GM18511 (cell line): ENCODE data around the gene PCDHGA9.
"Not testable (repeated sequence)": the region's sequence is repeated elsewhere in the genome, so short reads cannot be mapped to it uniquely, and the experiment has no call there.

Experiments
- ATAC-seq: cut with Tn5 transposase; IDR thresholded peaks from one replicate; pipeline ENCODE4 v1.9.1; 2021; ENCODE audit warnings: mild to moderate bottlenecking, moderate library complexity; ENCODE audit not compliant: unreplicated experiment

PCDHGA9 gene

GRCh38 chr5:141383345-141383744, 19.2 kb upstream of the PCDHGA9 start:
- ATAC-seq = no peak

DNA sequence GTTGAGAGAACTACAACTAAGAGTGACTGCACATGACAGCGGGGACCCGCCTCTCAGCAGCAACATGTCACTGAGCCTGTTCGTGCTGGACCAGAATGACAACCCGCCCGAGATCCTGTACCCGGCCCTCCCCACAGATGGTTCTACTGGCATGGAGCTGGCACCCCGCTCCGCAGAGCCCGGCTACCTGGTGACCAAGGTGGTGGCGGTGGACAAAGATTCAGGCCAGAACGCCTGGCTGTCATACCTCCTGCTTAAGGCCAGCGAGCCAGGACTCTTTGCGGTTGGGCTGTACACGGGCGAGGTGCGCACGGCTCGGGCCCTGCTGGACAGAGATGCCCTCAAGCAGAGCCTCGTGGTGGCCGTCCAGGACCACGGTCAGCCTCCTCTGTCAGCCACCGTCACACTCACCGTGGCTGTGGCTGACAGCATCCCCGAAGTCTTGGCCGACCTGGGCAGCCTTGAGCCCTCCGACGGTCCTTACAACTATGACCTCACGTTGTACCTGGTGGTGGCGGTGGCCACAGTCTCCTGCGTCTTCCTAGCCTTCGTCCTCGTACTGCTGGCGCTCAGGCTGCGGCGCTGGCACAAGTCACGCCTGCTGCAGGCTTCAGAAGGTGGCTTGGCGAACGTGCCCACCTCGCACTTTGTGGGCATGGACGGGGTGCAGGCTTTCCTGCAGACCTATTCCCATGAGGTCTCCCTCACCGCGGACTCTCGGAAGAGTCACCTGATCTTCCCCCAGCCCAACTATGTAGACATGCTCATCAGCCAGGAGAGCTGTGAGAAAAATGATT, 17.9 kb upstream of the PCDHGA9 start:
- no peak for ATAC-seq

GRCh38 chr5:141387557-141388311, 14.8 kb upstream of the PCDHGA9 start, which contains the start of gene PCDHGB4:
Gene PCDHGB4, plus strand, starts transcription at chr5:141387698. Its CDS starts 187 bp downstream, at chr5:141387885.
- peak; percentile 97 for ATAC-seq

GRCh38 chr5:141388661-141389060, 13.9 kb upstream of the PCDHGA9 start:
- no peak for ATAC-seq

- no peak for ATAC-seq
Measured at GRCh38 chr5:141389153-141390042, 13.2 kb upstream of the PCDHGA9 start.

- no peak for ATAC-seq
Measured at GRCh38 chr5:141392429-141393198, 10.0 kb upstream of the PCDHGA9 start, which contains the start of gene PCDHGA8. Gene PCDHGA8, plus strand, starts transcription at chr5:141392633. Its CDS starts 181 bp downstream, at chr5:141392814.

DNA sequence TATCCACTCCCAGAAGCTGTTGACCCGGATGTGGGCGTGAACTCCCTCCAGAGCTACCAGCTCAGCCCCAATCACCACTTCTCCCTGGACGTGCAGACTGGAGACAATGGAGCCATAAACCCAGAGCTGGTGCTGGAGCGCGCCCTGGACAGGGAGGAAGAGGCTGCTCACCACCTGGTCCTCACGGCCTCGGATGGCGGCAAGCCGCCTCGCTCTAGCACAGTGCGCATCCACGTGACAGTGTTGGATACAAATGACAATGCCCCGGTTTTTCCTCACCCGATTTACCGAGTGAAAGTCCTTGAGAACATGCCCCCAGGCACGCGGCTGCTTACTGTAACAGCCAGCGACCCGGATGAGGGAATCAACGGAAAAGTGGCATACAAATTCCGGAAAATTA, 9.3 kb upstream of the PCDHGA9 start:
- ATAC-seq = no peak

- ATAC-seq = not testable (repeated sequence)
Measured at GRCh38 chr5:141394401-141395187, 8.0 kb upstream of the PCDHGA9 start.

- not testable (repeated sequence) for ATAC-seq
Measured at GRCh38 chr5:141397756-141398551, 4.6 kb upstream of the PCDHGA9 start, which contains the start of gene PCDHGB5. Gene PCDHGB5, plus strand, starts transcription at chr5:141397947. Its CDS starts 181 bp downstream, at chr5:141398128.

DNA sequence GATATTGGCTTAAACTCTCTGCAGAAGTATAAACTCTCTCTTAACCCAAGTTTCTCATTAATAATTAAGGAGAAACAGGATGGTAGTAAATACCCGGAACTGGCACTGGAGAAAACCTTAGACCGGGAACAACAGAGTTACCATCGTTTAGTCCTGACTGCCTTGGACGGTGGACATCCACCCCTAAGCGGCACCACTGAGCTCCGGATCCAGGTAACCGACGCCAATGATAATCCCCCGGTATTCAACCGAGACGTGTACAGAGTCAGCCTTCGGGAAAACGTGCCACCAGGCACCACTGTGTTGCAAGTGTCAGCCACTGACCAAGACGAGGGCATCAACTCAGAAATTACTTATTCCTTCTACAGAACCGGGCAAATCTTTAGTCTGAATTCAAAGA, 4.0 kb upstream of the PCDHGA9 start:
- no peak for ATAC-seq

GRCh38 chr5:141399555-141400258, 2.9 kb upstream of the PCDHGA9 start:
- no peak for ATAC-seq

DNA sequence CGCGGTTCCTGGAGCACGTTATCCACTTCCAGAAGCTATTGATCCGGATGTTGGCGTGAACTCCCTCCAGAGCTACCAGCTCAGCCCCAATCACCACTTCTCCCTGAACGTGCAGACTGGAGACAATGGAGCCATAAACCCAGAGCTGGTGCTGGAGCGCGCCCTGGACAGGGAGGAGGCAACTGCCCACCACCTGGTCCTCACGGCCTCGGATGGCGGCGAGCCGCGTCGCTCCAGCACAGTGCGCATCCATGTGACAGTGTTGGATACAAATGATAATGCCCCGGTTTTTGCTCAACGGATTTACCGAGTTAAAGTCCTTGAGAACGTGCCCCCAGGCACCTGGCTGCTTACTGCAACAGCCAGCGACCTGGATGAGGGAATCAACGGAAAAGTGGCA, 809 bp downstream of the PCDHGA9 start:
- ATAC-seq = no peak

- peak; percentile 86 for ATAC-seq
Measured at GRCh38 chr5:141407790-141408505, 5.4 kb downstream of the PCDHGA9 start, which contains the start of gene PCDHGB6. Gene PCDHGB6, plus strand, starts transcription at chr5:141408021. Its CDS starts 182 bp downstream, at chr5:141408203.

DNA sequence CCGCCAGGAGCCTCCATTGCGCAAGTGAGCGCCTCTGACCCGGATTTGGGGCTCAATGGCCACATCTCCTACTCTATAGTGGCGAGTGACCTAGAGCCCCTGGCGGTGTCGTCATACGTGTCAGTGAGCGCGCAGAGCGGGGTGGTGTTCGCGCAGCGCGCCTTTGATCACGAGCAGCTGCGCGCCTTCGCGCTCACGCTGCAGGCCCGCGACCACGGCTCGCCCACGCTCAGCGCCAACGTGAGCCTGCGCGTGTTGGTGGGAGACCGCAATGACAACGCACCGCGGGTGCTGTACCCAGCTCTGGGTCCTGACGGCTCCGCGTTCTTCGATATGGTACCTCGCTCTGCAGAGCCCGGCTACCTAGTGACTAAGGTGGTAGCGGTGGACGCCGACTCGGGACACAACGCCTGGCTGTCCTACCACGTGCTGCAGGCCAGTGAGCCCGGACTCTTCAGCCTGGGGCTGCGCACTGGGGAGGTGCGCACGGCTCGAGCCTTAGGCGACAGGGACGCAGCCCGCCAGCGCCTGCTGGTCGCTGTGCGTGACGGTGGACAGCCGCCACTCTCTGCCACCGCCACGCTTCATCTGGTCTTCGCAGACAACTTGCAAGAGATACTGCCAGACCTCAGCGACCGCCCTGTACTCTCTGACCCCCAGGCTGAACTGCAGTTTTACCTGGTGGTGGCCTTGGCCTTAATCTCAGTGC, 7.2 kb downstream of the PCDHGA9 start:
- ATAC-seq = no peak

DNA sequence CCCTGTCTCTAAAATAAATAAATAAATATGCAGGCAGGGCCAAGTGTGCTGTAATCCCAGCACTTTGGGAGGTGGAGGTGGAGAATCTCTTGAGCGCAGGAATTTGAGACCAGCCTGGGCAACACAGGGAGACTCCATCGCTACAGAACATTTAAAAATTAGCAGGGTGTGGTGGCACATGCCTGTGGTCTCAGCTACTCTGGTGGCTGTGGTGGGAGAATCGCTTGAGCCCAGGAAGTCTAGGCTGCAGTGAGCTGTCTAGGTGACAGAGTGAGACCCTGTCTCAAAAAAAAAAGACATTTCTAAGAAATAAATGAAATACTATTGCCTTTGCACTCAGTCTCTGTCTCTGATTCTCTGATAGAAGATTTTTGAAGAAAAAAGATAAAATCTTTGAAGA, 9.0 kb downstream of the PCDHGA9 start:
- no peak for ATAC-seq

DNA sequence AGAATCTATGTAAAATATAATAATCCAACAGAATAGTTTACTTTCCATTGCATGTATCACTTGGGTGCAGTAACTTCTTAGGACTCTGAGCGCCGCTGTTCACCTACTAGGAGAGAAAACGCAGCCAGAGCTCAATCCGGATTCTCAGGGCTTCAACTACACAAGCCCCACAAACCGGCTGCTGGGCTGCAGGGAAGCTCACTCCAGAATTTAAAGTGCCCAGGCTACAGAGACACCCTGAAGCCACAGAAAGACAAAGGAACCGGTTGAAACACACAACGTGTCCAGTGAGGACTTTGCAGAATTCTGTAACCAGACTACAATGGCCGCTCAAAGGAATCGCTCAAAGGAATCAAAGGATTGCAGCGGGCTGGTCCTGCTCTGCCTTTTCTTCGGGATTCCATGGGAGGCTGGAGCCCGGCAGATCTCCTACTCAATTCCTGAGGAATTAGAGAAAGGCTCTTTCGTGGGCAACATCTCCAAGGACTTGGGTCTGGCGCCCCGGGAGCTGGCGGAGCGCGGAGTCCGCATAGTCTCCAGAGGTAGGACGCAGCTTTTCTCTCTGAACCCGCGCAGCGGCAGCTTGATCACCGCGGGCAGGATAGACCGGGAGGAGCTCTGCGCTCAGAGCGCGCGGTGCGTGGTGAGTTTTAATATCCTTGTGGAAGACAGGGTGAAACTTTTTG, 10.4 kb downstream of the PCDHGA9 start, which contains the start of gene PCDHGA10:
TSS of gene PCDHGA10 (plus strand) at position 134 of the 686 bp plus-strand sequence. CDS start at position 323, 189 bp downstream.
- ATAC-seq = peak; percentile 87
